ENCODE measurements around the gene LIPT1.
"Not testable (repeated sequence)": the region's sequence is repeated elsewhere in the genome, so short reads cannot be mapped to it uniquely, and the experiment has no call there.

LIPT1 gene

GRCh38 chr2:99181624-99182000 lies 26.8 kb downstream of the LIPT1 start:
- no peaks in the 10 kb centered on the region for H3K36me3 ChIP-seq (ENCODE audit: control insufficient read depth, insufficient read depth, low read length)
- H3K27me3 ChIP-seq (replicated peaks; ENCODE audit: control insufficient read depth, insufficient read depth, low read length): no peaks in the 10 kb centered on the region
- peak overlapping the region; percentile 99 for H3K4me3 ChIP-seq (replicated peaks; ENCODE audit: low read depth, low read length)
- no peak for TF ChIP-seq CTCF (IDR thresholded peaks at IDR 0.05; ENCODE audit: insufficient read depth, low read length, poor library complexity, severe bottlenecking)
- no peak for DNase-seq (ENCODE audit: extremely low read depth, insufficient read length)

GRCh38 chr2:99183025-99183424 lies 28.3 kb downstream of the LIPT1 start:
- no peak overlapping the region for H3K4me3 ChIP-seq (replicated peaks; ENCODE audit: low read depth, low read length)

GRCh38 chr2:99184811-99185210 lies 30.0 kb downstream of the LIPT1 start:
- no peak overlapping the region for H3K4me3 ChIP-seq (replicated peaks; ENCODE audit: low read depth, low read length)
- no peak for TF ChIP-seq CTCF (IDR thresholded peaks at IDR 0.05; ENCODE audit: insufficient read depth, low read length, poor library complexity, severe bottlenecking)
- no peak for DNase-seq (ENCODE audit: extremely low read depth, insufficient read length)
- H3K36me3 ChIP-seq (ENCODE audit: control insufficient read depth, insufficient read depth, low read length): peaks cover 1% of the 10 kb centered on the region
- no peaks in the 10 kb centered on the region for H3K27me3 ChIP-seq (replicated peaks; ENCODE audit: control insufficient read depth, insufficient read depth, low read length)

More at GRCh38 chr2:99183025-99183424, 28.3 kb downstream of the LIPT1 start:
- TF ChIP-seq CTCF (IDR thresholded peaks at IDR 0.05; ENCODE audit: insufficient read depth, low read length, poor library complexity, severe bottlenecking): no peak
- Histone ChIP-seq H3K36me3 (ENCODE audit: control insufficient read depth, insufficient read depth, low read length) (peaks cover 1% of the 10 kb centered on the region), H3K27me3 (replicated peaks; ENCODE audit: control insufficient read depth, insufficient read depth, low read length) (no peaks in the 10 kb centered on the region)
- no peak for DNase-seq (ENCODE audit: extremely low read depth, insufficient read length)

GRCh38 chr2:99187011-99187410 lies 32.2 kb downstream of the LIPT1 start:
- H3K4me3 ChIP-seq (replicated peaks; ENCODE audit: low read depth, low read length): no peak overlapping the region
- no peak for DNase-seq (ENCODE audit: extremely low read depth, insufficient read length)
- H3K36me3 ChIP-seq (ENCODE audit: control insufficient read depth, insufficient read depth, low read length): peaks cover 3% of the 10 kb centered on the region
- H3K27me3 ChIP-seq (replicated peaks; ENCODE audit: control insufficient read depth, insufficient read depth, low read length): no peaks in the 10 kb centered on the region
- TF ChIP-seq CTCF (IDR thresholded peaks at IDR 0.05; ENCODE audit: insufficient read depth, low read length, poor library complexity, severe bottlenecking): no peak

- no peak for DNase-seq (ENCODE audit: extremely low read depth, insufficient read length)
- Histone ChIP-seq H3K4me3 (replicated peaks; ENCODE audit: low read depth, low read length) (no peak overlapping the region), H3K27me3 (replicated peaks; ENCODE audit: control insufficient read depth, insufficient read depth, low read length) (no peaks in the 10 kb centered on the region), H3K36me3 (ENCODE audit: control insufficient read depth, insufficient read depth, low read length) (peaks cover 3% of the 10 kb centered on the region)
- TF ChIP-seq CTCF (IDR thresholded peaks at IDR 0.05; ENCODE audit: insufficient read depth, low read length, poor library complexity, severe bottlenecking): no peak
These were observed 33.6 kb downstream of the LIPT1 start for GRCh38 chr2:99188357-99188756.

GRCh38 chr2:99190548-99190947 lies 35.8 kb downstream of the LIPT1 start:
- TF ChIP-seq CTCF (IDR thresholded peaks at IDR 0.05; ENCODE audit: insufficient read depth, low read length, poor library complexity, severe bottlenecking): peak; percentile 12
- DNase-seq (ENCODE audit: extremely low read depth, insufficient read length): no peak
- no peak overlapping the region for H3K4me3 ChIP-seq (replicated peaks; ENCODE audit: low read depth, low read length)
- H3K27me3 ChIP-seq (replicated peaks; ENCODE audit: control insufficient read depth, insufficient read depth, low read length): no peaks in the 10 kb centered on the region
- H3K36me3 ChIP-seq (ENCODE audit: control insufficient read depth, insufficient read depth, low read length): peaks cover 3% of the 10 kb centered on the region

GRCh38 chr2:99192364-99192763 lies 37.6 kb downstream of the LIPT1 start:
- not testable (repeated sequence) for H3K27me3 ChIP-seq (replicated peaks; ENCODE audit: control insufficient read depth, insufficient read depth, low read length); H3K4me3 ChIP-seq (replicated peaks; ENCODE audit: low read depth, low read length); DNase-seq (ENCODE audit: extremely low read depth, insufficient read length); H3K36me3 ChIP-seq (ENCODE audit: control insufficient read depth, insufficient read depth, low read length)
